WTC11 (cell line): ENCODE results near the gene ARL6IP5.

Experiments
- CTCF ChIP-seq: fragments of 200-600 bp; IDR thresholded peaks from 2 replicates; pipeline ENCODE4 v1.8.0; 2022; ENCODE audit warnings: antibody characterized with exemption
- FOXJ3 ChIP-seq: sonication (generic); formaldehyde crosslinking; IDR thresholded peaks from 2 replicates; pipeline ENCODE4 v1.9.0; 2021; ENCODE audit warnings: missing genetic modification reagents, mild to moderate bottlenecking, borderline replicate concordance
- JUN ChIP-seq: sonication (generic); formaldehyde crosslinking; IDR thresholded peaks from 2 replicates; pipeline ENCODE4 v1.8.0; 2023; ENCODE audit warnings: mild to moderate bottlenecking, missing genetic modification reagents
- KAT7 ChIP-seq: sonication (generic); formaldehyde crosslinking; IDR thresholded peaks from 2 replicates; pipeline ENCODE4 v1.8.1; 2023; ENCODE audit warnings: missing genetic modification reagents, mild to moderate bottlenecking, borderline replicate concordance
- NFYB ChIP-seq: sonication (generic); formaldehyde crosslinking; conservative IDR thresholded peaks from 2 replicates; pipeline ENCODE4 v1.8.0; 2022; ENCODE audit warnings: low read depth, missing genetic modification reagents
- SMAD3 ChIP-seq: sonication (generic); formaldehyde crosslinking; IDR thresholded peaks from 2 replicates; pipeline ENCODE4 v1.8.0; 2022; ENCODE audit warnings: missing genetic modification reagents, mild to moderate bottlenecking, borderline replicate concordance
- TEAD4 ChIP-seq: sonication (generic); formaldehyde crosslinking; IDR thresholded peaks from 2 replicates; pipeline ENCODE4 v1.8.0; 2022; ENCODE audit warnings: mild to moderate bottlenecking, missing genetic modification reagents
- ZNF232 ChIP-seq: sonication (generic); formaldehyde crosslinking; IDR thresholded peaks from 2 replicates; pipeline ENCODE4 v1.8.0; 2022; ENCODE audit warnings: mild to moderate bottlenecking, missing genetic modification reagents
- TF ChIP-seq, protein P1 (sequence below): sonication (generic); formaldehyde crosslinking; IDR thresholded peaks from 2 replicates; pipeline ENCODE4 v1.8.0; 2022; ENCODE audit warnings: mild to moderate bottlenecking, missing genetic modification reagents

DNA sequence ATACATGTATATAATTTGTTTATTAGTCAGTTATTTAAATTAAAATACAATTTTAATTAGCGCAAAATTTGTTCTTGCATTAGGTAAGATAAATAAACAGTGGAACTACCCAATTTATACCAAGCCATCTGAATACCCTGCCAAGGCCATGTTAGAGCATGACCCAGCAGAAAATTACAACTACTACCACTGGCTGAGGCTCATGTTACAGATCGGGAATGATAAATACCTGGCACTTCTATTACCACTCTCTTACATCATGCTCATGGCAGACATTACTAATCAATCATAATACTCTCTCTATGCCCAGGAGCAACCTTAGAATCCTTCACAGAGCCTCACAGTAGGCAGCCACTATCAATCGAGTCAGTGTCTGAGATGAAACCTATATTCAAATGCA, 58.9 kb downstream of the ARL6IP5 start:
- TF ChIP-seq FOXJ3 (CRISPR knock-in tag) (no peak), CTCF (no peak), SMAD3 (no peak), TEAD4 (CRISPR knock-in tag) (no peak), NFYB (CRISPR knock-in tag) (no peak), JUN (CRISPR knock-in tag) (no peak), KAT7 (no peak), ZNF232 (CRISPR knock-in tag) (no peak)
- TF ChIP-seq, protein P1, sequence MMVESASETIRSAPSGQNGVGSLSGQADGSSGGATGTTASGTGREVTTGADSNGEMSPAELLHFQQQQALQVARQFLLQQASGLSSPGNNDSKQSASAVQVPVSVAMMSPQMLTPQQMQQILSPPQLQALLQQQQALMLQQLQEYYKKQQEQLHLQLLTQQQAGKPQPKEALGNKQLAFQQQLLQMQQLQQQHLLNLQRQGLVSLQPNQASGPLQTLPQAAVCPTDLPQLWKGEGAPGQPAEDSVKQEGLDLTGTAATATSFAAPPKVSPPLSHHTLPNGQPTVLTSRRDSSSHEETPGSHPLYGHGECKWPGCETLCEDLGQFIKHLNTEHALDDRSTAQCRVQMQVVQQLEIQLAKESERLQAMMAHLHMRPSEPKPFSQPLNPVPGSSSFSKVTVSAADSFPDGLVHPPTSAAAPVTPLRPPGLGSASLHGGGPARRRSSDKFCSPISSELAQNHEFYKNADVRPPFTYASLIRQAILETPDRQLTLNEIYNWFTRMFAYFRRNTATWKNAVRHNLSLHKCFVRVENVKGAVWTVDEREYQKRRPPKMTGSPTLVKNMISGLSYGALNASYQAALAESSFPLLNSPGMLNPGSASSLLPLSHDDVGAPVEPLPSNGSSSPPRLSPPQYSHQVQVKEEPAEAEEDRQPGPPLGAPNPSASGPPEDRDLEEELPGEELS (CRISPR knock-in tag): no peak
